ENCODE measurements around the gene PRKCB. TPM values are rescaled to one million over a fixed set of nuclear protein-coding genes. Genes with fewer than 3 reads are reported as not detected.

The PRKCB gene
- total and polyA plus RNA-seq, 2 donors (not counting 1 experiment from before 2014, with no cell fraction given): 0.01 TPM; not detected in 1

- DNase-seq (ENCODE audit: low read depth in 2 of 2): no peak
- H3K9me3 ChIP-seq (ENCODE audit: control insufficient read depth, insufficient read depth, low read depth, low read length): no peaks in the 10 kb centered on the region
- H3K4me2 ChIP-seq (ENCODE audit: extremely low read depth, insufficient read depth, low read length): no peak overlapping the region
- no peaks in the 10 kb centered on the region for H3K4me1 ChIP-seq (ENCODE audit: control insufficient read depth, extremely low read depth, insufficient read depth, low read length)
- H3K79me2 ChIP-seq (ENCODE audit: control insufficient read depth, insufficient read depth, low read length): no peaks in the 10 kb centered on the region
- no peaks in the 10 kb centered on the region for H3K27me3 ChIP-seq (ENCODE audit: control insufficient read depth, insufficient read depth, low read length)
- no peak overlapping the region for H2AFZ ChIP-seq (ENCODE audit: low read length)
- H3K4me3 ChIP-seq (replicated peaks in 1 of 4; ENCODE audit: control extremely low read depth in 1 of 4, insufficient read depth in 1 of 4, low read depth in 3 of 4, low read length in 4 of 4): no peak overlapping the region
- TF ChIP-seq EZH2 (IDR thresholded peaks at IDR 0.05; ENCODE audit: low read length, missing control alignments): no peak
- TF ChIP-seq CTCF (conservative IDR thresholded peaks at IDR 0.05 in 1 of 2, IDR thresholded peaks at IDR 0.05 in 1 of 2; ENCODE audit: low read depth in 1 of 2, low read length in 2 of 2): no peak
- H3K9ac ChIP-seq (ENCODE audit: insufficient read depth, low read length): no peak overlapping the region
- H3K36me3 ChIP-seq (ENCODE audit: control insufficient read depth, insufficient read depth, low read length): no peaks in the 10 kb centered on the region
- no peaks in the 10 kb centered on the region for H4K20me1 ChIP-seq (ENCODE audit: control insufficient read depth, extremely low read depth, insufficient read depth, low read length)
- no peak overlapping the region for H3K27ac ChIP-seq (ENCODE audit: insufficient read depth, low read length)
These were observed 84.7 kb downstream of the PRKCB start for GRCh38 chr16:23920446-23920845.

- DNase-seq (ENCODE audit: low read depth in 2 of 2): no peak
- H3K27me3 ChIP-seq (ENCODE audit: control insufficient read depth, insufficient read depth, low read length): no peaks in the 10 kb centered on the region
- no peak overlapping the region for H3K27ac ChIP-seq (ENCODE audit: insufficient read depth, low read length)
- TF ChIP-seq EZH2 (IDR thresholded peaks at IDR 0.05; ENCODE audit: low read length, missing control alignments): no peak
- TF ChIP-seq CTCF (conservative IDR thresholded peaks at IDR 0.05 in 1 of 2, IDR thresholded peaks at IDR 0.05 in 1 of 2; ENCODE audit: low read depth in 1 of 2, low read length in 2 of 2): no peak
- H3K36me3 ChIP-seq (ENCODE audit: control insufficient read depth, insufficient read depth, low read length): no peaks in the 10 kb centered on the region
- no peak overlapping the region for H2AFZ ChIP-seq (ENCODE audit: low read length)
- H3K9me3 ChIP-seq (ENCODE audit: control insufficient read depth, insufficient read depth, low read depth, low read length): no peaks in the 10 kb centered on the region
- no peaks in the 10 kb centered on the region for H3K4me1 ChIP-seq (ENCODE audit: control insufficient read depth, extremely low read depth, insufficient read depth, low read length)
- H3K4me2 ChIP-seq (ENCODE audit: extremely low read depth, insufficient read depth, low read length): no peak overlapping the region
- no peaks in the 10 kb centered on the region for H4K20me1 ChIP-seq (ENCODE audit: control insufficient read depth, extremely low read depth, insufficient read depth, low read length)
- no peak overlapping the region for H3K4me3 ChIP-seq (replicated peaks in 1 of 4; ENCODE audit: control extremely low read depth in 1 of 4, insufficient read depth in 1 of 4, low read depth in 3 of 4, low read length in 4 of 4)
- no peak overlapping the region for H3K9ac ChIP-seq (ENCODE audit: insufficient read depth, low read length)
- H3K79me2 ChIP-seq (ENCODE audit: control insufficient read depth, insufficient read depth, low read length): no peaks in the 10 kb centered on the region
These were observed 85.1 kb downstream of the PRKCB start for GRCh38 chr16:23920899-23921298.

- no peaks in the 10 kb centered on the region for H4K20me1 ChIP-seq (ENCODE audit: control insufficient read depth, extremely low read depth, insufficient read depth, low read length)
- H3K36me3 ChIP-seq (ENCODE audit: control insufficient read depth, insufficient read depth, low read length): no peaks in the 10 kb centered on the region
- no peaks in the 10 kb centered on the region for H3K9me3 ChIP-seq (ENCODE audit: control insufficient read depth, insufficient read depth, low read depth, low read length)
- H3K9ac ChIP-seq (ENCODE audit: insufficient read depth, low read length): no peak overlapping the region
- H2AFZ ChIP-seq (ENCODE audit: low read length): no peak overlapping the region
- DNase-seq (ENCODE audit: low read depth in 2 of 2): no peak
- H3K4me1 ChIP-seq (ENCODE audit: control insufficient read depth, extremely low read depth, insufficient read depth, low read length): no peaks in the 10 kb centered on the region
- no peaks in the 10 kb centered on the region for H3K79me2 ChIP-seq (ENCODE audit: control insufficient read depth, insufficient read depth, low read length)
- H3K4me2 ChIP-seq (ENCODE audit: extremely low read depth, insufficient read depth, low read length): no peak overlapping the region
- H3K27me3 ChIP-seq (ENCODE audit: control insufficient read depth, insufficient read depth, low read length): no peaks in the 10 kb centered on the region
- H3K4me3 ChIP-seq (replicated peaks in 1 of 4; ENCODE audit: control extremely low read depth in 1 of 4, insufficient read depth in 1 of 4, low read depth in 3 of 4, low read length in 4 of 4): no peak overlapping the region
- TF ChIP-seq EZH2 (IDR thresholded peaks at IDR 0.05; ENCODE audit: low read length, missing control alignments): no peak
- no peak for TF ChIP-seq CTCF (conservative IDR thresholded peaks at IDR 0.05 in 1 of 2, IDR thresholded peaks at IDR 0.05 in 1 of 2; ENCODE audit: low read depth in 1 of 2, low read length in 2 of 2)
- no peak overlapping the region for H3K27ac ChIP-seq (ENCODE audit: insufficient read depth, low read length)
These were observed 86.6 kb downstream of the PRKCB start for GRCh38 chr16:23922406-23922805.
